Thoracic aorta (tissue), 2 donors: ENCODE data around the gene L3MBTL2. TPM values are rescaled to one million over a fixed set of nuclear protein-coding genes. Genes with fewer than 3 reads are reported as not detected.
A peak's percentile ranks its signal among the peaks of the same experiment; 100 is the strongest.

ENCODE experiments used
- ATAC-seq: fragments of 150-250 bp; one replicate; pipeline ENCODE4 v1.8.0; 2017; ENCODE audit warnings: low read depth; ENCODE audit not compliant: insufficient number of reproducible peaks, low FRiP score
- DNase-seq: peaks from one replicate; pipeline ENCODE4 v3.0.0-alpha.2; 2020; ENCODE audit warnings: low spot score
- H3K27ac ChIP-seq, 2 donors: fragments of 200-600 bp; sonication (generic); 1 replicate in 1 of 2; 2 replicates in 1 of 2; pipeline ENCODE4 v1.5.1; 2016; ENCODE audit warnings: mild to moderate bottlenecking in 2 of 2, moderate library complexity in 2 of 2
- H3K27me3 ChIP-seq: fragments of 200-600 bp; sonication (generic); replicated peaks from 2 replicates; pipeline ENCODE4 v1.6.0; 2016; ENCODE audit warnings: mild to moderate bottlenecking; ENCODE audit not compliant: insufficient read depth
- H3K36me3 ChIP-seq: fragments of 200-600 bp; sonication (generic); one replicate; pipeline ENCODE4 v1.5.1; 2016
- H3K4me1 ChIP-seq, 2 donors: fragments of 200-600 bp; sonication (generic); 1 replicate in 1 of 2; 2 replicates in 1 of 2; pipeline versions ENCODE4 v1.5.1 to v1.6.0; 2016; ENCODE audit warnings: low read depth in 2 of 2, mild to moderate bottlenecking in 1 of 2; ENCODE audit not compliant: control insufficient read depth in 1 of 2
- H3K4me3 ChIP-seq: fragments of 200-600 bp; sonication (generic); 2 replicates; pipeline ENCODE4 v1.5.1; 2016; ENCODE audit warnings: mild to moderate bottlenecking
- H3K9me3 ChIP-seq: fragments of 200-600 bp; sonication (generic); 2 replicates; pipeline ENCODE4 v1.5.1; 2016
- CTCF ChIP-seq: fragments of 200-600 bp; sonication (generic); IDR thresholded peaks from one replicate; pipeline ENCODE4 v1.5.1; 2019; ENCODE audit warnings: antibody characterized with exemption
- total RNA-seq, 2 donors: library from RNA; depleted of rRNA; stranded (reverse); fragments of >200 nt; gene quantifications; one replicate each; pipeline versions ENCODE4 v1.1.0 to v1.2.3, GENCODE V29; 2016

The L3MBTL2 gene
- total RNA-seq: 10 to 100 TPM; 14.8 to 21.4 TPM

- Histone ChIP-seq H3K36me3 (no peaks in the 10 kb centered on the region), H3K4me3 (peak within 1 kb of the TSS; percentile 83), H3K9me3 (no peaks in the 10 kb centered on the region), H3K4me1 (peaks cover 6 to 8% of the 10 kb centered on the region in 2 donors), H3K27ac (peak within 1 kb of the TSS; percentile 60), H3K27me3 (no peaks in the 10 kb centered on the region)
- TF ChIP-seq CTCF: no peak
- ATAC-seq (peak; percentile 99), DNase-seq (peak; percentile 96)
Measured at GRCh38 chr22:41204992-41205900, at the start of gene L3MBTL2. Gene L3MBTL2 (plus strand): TSS chr22:41205312. CDS start chr22:41205363, 51 bp downstream.

GRCh38 chr22:41157083-41157482 lies 48.0 kb upstream of the L3MBTL2 start:
- H3K36me3 ChIP-seq: peaks cover 85% of the 10 kb centered on the region
- DNase-seq: no peak
- TF ChIP-seq CTCF: no peak

GRCh38 chr22:41169157-41169556 lies 36.0 kb upstream of the L3MBTL2 start:
- H3K4me1 ChIP-seq: peaks cover 11 to 20% of the 10 kb centered on the region in 2 donors
- H3K27me3 ChIP-seq: no peaks in the 10 kb centered on the region
- no peak for ATAC-seq
- no peak overlapping the region for H3K4me3 ChIP-seq
- H3K36me3 ChIP-seq: peaks cover 67% of the 10 kb centered on the region
- no peak for TF ChIP-seq CTCF
- H3K9me3 ChIP-seq: no peaks in the 10 kb centered on the region
- DNase-seq: no peak
- no peak overlapping the region for H3K27ac ChIP-seq

More at GRCh38 chr22:41157083-41157482, 48.0 kb upstream of the L3MBTL2 start:
- Histone ChIP-seq H3K4me1 (no peaks in the 10 kb centered on the region), H3K9me3 (no peaks in the 10 kb centered on the region), H3K4me3 (no peak overlapping the region), H3K27ac (no peak overlapping the region), H3K27me3 (no peaks in the 10 kb centered on the region)
- ATAC-seq: no peak

GRCh38 chr22:41171996-41172395 lies 33.1 kb upstream of the L3MBTL2 start:
- Histone ChIP-seq H3K36me3 (peaks cover 66% of the 10 kb centered on the region), H3K4me1 (peaks cover 11 to 29% of the 10 kb centered on the region in 2 donors), H3K9me3 (no peaks in the 10 kb centered on the region), H3K4me3 (no peak overlapping the region), H3K27me3 (no peaks in the 10 kb centered on the region), H3K27ac (peak overlapping the region; percentile 30 to 63)
- DNase-seq: no peak
- no peak for ATAC-seq
- no peak for TF ChIP-seq CTCF

- no peaks in the 10 kb centered on the region for H3K9me3 ChIP-seq
- no peaks in the 10 kb centered on the region for H3K27me3 ChIP-seq
- TF ChIP-seq CTCF: no peak
- DNase-seq: no peak
- peaks cover 11 to 33% of the 10 kb centered on the region in 2 donors for H3K4me1 ChIP-seq
- H3K27ac ChIP-seq: no peak overlapping the region
- ATAC-seq: no peak
- H3K36me3 ChIP-seq: peaks cover 63% of the 10 kb centered on the region
- H3K4me3 ChIP-seq: no peak overlapping the region
Measured at GRCh38 chr22:41175546-41175945, 29.6 kb upstream of the L3MBTL2 start.
